GM21529 (cell line): Measurements from ENCODE around the gene MON2.
A peak's percentile ranks its signal among the peaks of the same experiment; 100 is the strongest.
"Not testable (repeated sequence)": the region's sequence is repeated elsewhere in the genome, so short reads cannot be mapped to it uniquely, and the experiment has no call there.

Experiments used
- ATAC-seq: cut with Tn5 transposase; IDR thresholded peaks from one replicate; pipeline ENCODE4 v1.9.1; 2021; ENCODE audit not compliant: unreplicated experiment

MON2 gene, protein sequence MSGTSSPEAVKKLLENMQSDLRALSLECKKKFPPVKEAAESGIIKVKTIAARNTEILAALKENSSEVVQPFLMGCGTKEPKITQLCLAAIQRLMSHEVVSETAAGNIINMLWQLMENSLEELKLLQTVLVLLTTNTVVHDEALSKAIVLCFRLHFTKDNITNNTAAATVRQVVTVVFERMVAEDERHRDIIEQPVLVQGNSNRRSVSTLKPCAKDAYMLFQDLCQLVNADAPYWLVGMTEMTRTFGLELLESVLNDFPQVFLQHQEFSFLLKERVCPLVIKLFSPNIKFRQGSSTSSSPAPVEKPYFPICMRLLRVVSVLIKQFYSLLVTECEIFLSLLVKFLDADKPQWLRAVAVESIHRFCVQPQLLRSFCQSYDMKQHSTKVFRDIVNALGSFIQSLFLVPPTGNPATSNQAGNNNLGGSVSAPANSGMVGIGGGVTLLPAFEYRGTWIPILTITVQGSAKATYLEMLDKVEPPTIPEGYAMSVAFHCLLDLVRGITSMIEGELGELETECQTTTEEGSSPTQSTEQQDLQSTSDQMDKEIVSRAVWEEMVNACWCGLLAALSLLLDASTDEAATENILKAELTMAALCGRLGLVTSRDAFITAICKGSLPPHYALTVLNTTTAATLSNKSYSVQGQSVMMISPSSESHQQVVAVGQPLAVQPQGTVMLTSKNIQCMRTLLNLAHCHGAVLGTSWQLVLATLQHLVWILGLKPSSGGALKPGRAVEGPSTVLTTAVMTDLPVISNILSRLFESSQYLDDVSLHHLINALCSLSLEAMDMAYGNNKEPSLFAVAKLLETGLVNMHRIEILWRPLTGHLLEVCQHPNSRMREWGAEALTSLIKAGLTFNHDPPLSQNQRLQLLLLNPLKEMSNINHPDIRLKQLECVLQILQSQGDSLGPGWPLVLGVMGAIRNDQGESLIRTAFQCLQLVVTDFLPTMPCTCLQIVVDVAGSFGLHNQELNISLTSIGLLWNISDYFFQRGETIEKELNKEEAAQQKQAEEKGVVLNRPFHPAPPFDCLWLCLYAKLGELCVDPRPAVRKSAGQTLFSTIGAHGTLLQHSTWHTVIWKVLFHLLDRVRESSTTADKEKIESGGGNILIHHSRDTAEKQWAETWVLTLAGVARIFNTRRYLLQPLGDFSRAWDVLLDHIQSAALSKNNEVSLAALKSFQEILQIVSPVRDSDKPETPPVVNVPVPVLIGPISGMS (N-terminal part only)

DNA sequence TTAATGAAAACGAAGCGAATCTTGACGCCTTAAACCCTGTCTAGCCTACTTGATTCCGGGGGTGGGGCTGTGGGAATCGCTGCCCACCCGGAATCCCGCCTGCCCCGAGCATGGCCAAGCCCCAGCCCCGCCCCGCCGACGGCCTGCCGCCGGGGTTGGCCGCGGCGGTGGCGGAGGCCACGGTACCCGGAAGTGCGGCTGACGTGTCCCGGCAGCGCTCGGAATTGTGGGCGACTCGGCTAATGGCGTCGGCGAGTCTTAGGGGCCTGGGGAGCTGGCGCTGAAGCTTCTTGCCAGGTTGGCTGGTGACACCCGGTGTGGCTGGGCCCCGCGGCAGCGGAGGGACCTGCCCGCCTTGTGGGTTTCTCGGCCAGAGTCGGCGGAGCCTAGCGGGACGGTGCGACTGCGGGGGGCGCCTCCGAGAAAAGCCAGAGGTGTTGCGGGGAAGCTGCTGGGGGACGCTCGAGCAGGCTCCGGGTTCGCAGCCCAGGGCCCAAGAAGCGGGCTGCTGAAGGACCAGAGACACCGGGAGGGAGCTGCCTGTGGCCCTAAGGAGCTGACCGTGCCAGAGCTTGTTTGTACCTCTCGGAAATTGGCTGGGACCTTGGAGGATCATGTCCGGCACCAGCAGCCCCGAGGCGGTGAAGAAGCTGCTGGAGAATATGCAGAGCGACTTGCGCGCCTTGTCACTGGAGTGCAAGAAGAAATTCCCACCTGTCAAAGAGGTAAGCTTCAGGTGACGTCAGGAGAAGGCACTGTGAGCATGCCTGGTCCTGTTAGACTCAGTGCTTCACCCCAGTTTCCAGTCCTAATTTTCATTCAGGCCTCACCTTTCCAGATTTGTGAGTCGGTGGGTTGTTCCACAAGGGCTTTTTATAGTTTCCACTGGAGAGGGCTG, at the start of gene MON2:
Gene MON2 (plus strand): TSS at position 233 of the 898 bp plus-strand sequence. CDS start 382 bp downstream, at position 615.
- peak; percentile 98 for ATAC-seq

DNA sequence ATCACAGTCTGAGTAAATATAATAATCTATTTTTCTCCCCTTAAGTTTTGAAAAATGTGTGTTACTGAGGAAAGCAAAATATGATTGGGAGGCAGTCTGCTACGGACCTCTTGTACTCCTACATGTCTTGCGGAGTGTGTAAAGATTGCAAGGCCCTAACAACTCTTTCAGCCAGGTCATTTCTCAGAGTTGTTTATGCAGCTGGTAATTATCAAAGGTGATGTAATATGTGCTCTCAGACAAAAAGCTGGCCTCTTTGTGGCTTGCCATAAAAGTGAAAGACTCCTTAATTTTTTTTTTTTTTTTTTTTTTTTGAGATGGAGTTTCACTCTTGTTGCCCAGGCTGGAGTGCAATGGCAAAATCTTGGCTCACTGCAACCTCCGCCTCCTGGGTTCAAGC, 40.5 kb upstream of the MON2 start:
- no peak for ATAC-seq

- no peak for ATAC-seq
Measured at GRCh38 chr12:62429457-62429856, 37.2 kb upstream of the MON2 start.

- peak; percentile 22 for ATAC-seq
Measured at GRCh38 chr12:62434494-62435302, 31.9 kb upstream of the MON2 start.

- peak; percentile 84 for ATAC-seq
Measured at GRCh38 chr12:62435303-62436163, 31.1 kb upstream of the MON2 start.

DNA sequence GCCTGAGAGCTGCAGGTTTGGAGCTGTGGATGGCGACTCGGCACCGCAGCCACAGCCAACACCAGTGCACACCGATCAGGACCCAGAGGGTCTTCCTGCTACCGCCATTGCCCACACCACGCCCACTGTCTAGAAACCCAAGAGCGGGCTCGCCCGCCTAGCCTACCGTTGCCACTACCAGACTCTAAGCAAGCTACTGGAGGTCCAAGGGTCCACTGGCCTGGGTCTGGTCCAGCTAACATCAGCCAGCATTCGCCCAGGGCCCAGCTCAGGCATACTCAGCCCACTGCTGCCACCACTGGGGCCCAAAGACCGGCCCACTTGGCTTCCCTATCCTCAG, 30.5 kb upstream of the MON2 start:
- no peak for ATAC-seq

GRCh38 chr12:62438098-62438692, 28.4 kb upstream of the MON2 start:
- ATAC-seq: peak; percentile 31

GRCh38 chr12:62446754-62447452, 19.7 kb upstream of the MON2 start:
- ATAC-seq: no peak

DNA sequence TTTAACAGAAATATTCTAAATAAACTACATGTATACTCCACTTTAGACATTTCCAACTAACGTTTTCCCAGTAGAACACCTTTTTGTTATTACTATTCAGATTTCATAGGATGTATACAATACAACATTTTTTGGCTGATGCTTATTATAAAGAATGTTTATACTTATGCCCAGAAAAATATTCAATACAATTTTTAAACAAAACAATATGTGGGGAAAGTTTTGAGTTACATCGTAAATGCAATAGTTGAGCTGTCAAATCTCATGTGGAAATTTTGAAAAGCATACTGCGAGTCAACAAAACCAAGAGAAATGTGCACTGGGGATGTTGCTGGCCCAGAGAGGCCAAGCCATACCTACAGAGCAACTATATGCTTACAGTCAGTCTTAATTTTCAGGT, 18.2 kb upstream of the MON2 start:
- no peak for ATAC-seq

DNA sequence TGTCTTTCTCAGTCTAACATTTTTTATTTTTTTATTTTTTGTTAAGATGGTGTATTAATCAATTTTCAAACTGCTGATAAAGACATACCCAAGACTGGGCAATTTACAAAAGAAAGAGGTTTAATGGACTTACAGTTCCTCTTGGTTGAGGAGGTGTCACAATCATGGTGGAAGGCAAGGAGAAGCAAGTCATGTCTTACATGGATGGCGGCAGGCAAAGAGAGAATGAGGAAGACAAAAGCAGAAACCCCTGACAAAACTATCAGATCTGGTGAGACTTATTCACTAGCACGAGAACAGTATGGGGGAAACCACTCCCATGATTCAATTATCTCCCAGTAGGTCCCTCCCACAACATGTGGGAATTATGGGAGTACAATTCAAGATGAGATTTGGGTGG, 11.2 kb upstream of the MON2 start:
- not testable (repeated sequence) for ATAC-seq

GRCh38 chr12:62458626-62459025, 8.0 kb upstream of the MON2 start:
- no peak for ATAC-seq

DNA sequence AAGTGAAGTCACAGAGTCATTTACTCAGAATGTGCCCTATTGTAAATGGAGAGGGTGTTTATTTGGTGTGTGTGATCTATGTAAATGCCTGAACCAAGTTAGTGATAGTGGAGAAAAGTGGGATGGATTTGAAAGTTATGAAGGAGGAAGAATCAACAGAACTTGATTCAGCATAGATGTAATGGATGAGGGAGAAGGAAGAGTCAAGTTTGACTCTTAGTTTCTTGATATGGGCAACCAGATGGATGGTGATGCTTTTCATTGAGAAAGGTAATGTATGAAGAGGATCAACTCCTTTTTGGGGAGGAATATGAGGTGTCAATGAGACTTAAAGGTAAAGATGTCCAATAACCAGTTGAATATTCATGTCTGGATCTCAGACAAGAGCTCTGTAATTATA, 6.7 kb upstream of the MON2 start:
- ATAC-seq: no peak

- ATAC-seq: not testable (repeated sequence)
Measured at GRCh38 chr12:62461171-62461837, 5.3 kb upstream of the MON2 start.

DNA sequence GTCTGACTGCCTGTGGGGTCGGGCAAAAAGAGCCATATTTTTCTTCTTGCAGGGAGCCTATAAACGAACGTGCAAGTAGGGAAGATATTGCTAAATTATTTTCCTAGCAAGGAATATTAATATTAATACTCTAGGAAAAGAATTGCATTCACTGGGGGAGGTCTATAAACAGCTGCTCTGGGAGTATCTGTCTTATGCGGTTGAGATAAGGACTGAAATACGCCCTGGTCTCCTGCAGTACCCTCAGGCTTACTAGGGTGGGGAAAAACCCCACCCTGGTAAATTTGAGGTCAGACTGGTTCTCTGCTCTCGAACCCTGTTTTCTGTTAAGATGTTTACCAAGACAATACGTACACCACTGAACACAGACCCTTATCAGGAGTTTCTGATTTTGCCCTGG, 3.4 kb upstream of the MON2 start:
- not testable (repeated sequence) for ATAC-seq

GRCh38 chr12:62466018-62466593, 520 bp upstream of the MON2 start:
- ATAC-seq: peak; percentile 42

GRCh38 chr12:62468397-62468796, 1.8 kb downstream of the MON2 start:
- no peak for ATAC-seq

DNA sequence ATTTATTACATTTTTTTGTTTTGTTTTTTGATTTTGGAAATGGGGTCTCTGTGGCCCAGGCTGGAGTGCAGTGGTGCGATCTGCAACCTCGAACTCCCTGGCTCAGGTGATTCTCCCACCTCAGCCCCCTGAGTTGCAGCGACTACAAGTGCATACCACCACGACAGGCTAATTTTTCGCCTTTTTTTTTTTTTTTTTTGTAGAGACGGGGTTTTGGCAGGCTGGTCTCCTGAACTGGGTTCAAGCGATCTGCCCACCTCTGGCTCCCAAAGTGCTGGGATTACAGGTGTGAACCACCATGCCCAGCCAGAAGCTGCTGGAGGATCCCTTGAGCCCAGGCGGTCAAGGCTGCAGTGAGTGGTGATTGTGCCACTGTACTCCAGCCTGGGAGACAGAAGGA, 2.3 kb downstream of the MON2 start:
- no peak for ATAC-seq
